ENCODE results near the gene DNAJC2. TPM values are rescaled to one million over a fixed set of nuclear protein-coding genes. Genes with fewer than 3 reads are reported as not detected.
A peak's percentile ranks its signal among the peaks of the same experiment; 100 is the strongest.

The DNAJC2 gene, protein sequence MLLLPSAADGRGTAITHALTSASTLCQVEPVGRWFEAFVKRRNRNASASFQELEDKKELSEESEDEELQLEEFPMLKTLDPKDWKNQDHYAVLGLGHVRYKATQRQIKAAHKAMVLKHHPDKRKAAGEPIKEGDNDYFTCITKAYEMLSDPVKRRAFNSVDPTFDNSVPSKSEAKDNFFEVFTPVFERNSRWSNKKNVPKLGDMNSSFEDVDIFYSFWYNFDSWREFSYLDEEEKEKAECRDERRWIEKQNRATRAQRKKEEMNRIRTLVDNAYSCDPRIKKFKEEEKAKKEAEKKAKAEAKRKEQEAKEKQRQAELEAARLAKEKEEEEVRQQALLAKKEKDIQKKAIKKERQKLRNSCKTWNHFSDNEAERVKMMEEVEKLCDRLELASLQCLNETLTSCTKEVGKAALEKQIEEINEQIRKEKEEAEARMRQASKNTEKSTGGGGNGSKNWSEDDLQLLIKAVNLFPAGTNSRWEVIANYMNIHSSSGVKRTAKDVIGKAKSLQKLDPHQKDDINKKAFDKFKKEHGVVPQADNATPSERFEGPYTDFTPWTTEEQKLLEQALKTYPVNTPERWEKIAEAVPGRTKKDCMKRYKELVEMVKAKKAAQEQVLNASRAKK
- 10.6 and 11.3 TPM in 2 replicates for total RNA-seq

DNA sequence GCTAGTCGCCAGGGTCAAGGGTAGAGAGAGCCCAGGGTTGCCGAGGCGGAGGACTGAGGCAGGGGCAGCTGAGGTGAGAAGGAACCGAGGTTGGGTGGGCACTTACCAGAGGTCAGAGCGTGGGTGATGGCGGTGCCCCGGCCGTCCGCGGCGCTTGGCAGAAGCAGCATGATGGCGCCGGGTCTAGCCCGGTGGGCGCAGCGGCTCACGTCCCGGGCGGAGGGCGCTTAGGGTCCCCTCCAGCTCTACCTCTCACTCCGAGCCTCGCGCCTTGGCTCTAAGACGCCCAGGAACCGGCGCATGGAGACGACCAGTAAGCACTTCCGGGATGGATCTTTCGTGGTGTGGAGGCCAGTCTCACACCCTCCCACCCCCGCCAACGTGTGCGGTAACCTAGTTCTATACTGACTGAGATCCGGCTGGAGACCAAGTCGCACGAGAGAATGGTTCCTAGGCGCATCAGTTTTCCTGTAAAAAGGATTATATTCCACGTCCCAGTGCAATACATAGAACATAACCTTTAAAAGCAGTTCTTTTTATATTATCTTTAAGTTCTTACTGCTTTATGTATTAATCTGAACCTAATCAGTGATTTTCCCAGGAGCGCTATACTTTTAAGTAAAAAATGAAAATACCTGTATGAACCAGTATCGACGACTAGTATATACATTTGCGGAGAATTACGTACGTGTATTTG, at the start of gene DNAJC2:
Gene DNAJC2, minus strand, starts transcription at position 315 of the 697 bp plus-strand sequence. Its CDS starts 145 bp downstream, at position 170.
- DNase-seq (ENCODE audit: low read depth in 2 of 2): peak; percentile 80 to 93

DNA sequence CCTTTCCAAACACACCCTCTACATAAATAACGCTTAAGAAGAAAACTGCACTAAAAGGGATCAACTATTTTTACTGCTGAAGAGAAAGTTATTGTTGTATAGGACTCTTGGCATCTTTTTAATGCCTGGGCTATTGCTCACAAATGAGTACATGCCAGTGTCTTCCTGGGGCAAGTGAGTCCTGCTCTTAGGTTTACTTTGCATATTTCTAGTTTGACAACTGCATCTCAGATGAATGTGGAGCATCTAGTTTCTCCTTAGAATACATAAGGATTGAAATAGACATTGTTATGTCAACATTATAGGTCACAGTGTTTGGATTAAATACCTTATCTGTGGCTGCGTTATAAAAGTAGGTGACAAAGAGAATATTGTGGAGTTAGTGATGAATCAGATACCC, 47.4 kb upstream of the DNAJC2 start:
- no peak for DNase-seq (ENCODE audit: low read depth in 2 of 2)

DNA sequence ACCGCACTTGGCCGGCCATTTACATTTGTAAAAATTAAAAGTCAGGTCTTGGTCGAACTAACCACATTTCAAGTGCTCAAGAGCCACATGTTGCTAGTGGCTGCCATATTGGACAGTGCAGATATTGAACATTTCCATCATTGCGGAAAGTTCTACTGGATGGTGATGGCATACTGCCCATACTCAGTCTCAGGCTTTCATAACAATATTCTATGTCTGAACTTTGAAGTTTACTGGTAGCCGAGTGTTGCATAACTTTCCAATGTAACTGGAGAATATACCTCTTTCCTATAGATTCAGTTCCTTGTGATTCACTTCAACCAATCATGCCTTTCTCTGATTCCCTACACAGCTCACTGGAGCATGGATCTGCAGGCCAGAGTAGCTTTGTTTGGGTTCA, 46.6 kb upstream of the DNAJC2 start:
- no peak for DNase-seq (ENCODE audit: low read depth in 2 of 2)

DNA sequence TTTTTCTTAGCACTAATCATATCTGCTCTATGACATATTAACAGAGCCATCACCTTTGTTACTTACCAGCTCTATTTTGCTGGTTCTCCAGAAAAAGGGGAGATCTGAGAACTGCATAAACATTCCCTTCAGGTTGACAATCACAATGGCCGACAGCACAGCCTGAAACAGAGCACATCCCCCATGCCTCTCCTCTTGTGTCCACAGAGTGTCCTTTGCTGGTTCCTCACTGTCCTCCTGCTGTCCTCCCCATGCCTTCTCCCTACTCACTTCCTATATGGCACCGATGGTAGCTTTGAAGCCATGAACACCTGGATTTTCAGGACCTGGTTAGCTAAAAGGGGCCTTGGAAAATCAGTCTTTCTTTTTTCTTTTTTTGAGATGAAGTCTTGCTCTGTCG, 44.7 kb upstream of the DNAJC2 start:
- DNase-seq (ENCODE audit: low read depth in 2 of 2): no peak

DNA sequence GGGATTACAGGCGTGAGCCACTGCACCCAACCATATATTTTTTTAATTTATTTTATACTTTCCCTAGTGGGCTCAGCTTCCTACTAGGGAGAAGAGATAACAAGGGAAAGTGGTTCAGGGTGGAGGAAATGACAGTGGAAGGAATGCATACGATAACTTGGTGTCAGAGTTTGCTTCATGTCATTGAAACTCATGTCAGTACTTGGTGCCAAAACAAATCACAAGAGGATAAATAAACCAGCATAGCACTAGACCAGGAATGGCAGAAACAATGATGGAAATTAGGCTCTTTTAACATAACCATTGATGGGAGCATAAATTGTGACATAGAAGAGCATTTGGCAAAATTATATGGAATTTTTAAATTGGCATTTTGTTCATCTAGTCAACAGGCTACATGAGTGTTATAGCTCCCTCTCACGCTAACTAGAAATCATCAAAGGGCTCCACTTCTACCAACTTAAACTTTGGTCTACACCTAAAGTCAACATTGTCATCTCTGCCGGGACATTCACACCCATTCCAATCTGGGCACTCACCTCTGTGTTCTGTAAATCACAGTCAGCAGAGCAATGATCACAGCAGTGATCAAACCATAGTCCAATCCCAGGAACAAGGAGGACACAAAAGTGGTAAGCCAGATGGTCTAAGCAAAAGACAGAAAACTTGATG, 44.0 kb upstream of the DNAJC2 start:
- peak in 1 of 2 donors; percentile 4 for DNase-seq (ENCODE audit: low read depth in 2 of 2)

DNA sequence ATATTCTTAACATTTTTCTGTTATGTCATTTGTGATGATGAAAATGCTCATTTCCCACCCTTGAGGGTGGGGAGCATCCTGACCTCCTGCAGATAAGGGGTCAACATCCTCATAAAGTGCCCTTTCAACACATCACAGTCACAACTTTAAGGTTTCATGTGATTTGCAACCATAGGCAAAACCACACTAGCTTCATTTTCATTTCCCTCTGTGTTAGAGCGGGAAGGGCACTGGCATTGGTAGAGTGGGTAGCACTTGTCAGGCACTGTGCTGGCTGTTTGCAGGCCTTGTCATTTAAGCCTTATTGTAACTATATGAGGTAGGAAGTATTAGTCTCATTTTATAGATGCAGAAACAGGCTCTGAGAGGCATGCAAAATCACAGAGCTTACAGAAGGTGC, 42.7 kb upstream of the DNAJC2 start:
- DNase-seq (ENCODE audit: low read depth in 2 of 2): no peak

DNA sequence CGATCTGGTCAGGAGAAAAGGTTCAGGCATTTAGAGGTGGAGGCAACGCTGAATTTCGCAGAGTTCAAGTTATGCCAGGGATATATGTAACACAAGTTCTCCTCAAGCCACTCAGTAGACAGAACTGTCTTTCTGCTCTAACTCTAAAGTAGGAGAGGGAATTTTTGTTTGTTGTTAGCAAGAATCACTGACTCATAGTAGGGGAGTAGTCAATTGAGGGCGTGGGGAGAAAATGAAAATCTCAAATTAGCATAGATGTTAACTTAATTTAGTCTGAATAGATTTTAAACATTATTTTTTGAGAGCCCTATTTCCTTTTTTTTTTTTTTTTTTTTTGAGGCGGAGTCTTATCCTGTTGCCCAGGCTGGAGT, 37.5 kb upstream of the DNAJC2 start:
- no peak for DNase-seq (ENCODE audit: low read depth in 2 of 2)

DNA sequence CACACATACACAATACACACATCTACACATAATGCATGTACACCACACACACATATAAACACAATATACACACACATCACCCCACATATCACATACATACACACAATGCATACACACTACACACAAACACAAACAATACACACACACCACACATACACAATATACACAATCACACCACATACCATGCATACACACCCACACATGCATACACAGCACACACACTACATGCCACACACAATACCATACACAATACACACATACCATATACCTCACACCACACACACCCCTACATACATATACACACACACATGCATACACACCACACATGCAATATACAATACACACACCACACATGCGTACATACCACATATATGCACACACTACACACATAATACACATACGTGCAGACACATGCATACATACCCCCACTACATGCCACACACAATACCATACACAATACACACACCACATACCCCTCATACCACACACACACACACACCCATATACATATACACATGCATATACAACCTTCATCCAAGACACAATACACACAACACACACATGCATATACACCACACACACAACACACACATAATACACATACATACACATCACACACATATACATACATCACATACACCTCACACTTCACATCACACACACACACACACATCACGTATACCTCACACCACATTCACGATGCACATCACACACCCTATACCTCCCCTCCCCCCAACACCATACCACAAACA, 36.9 kb upstream of the DNAJC2 start:
- DNase-seq (ENCODE audit: low read depth in 2 of 2): no peak

DNA sequence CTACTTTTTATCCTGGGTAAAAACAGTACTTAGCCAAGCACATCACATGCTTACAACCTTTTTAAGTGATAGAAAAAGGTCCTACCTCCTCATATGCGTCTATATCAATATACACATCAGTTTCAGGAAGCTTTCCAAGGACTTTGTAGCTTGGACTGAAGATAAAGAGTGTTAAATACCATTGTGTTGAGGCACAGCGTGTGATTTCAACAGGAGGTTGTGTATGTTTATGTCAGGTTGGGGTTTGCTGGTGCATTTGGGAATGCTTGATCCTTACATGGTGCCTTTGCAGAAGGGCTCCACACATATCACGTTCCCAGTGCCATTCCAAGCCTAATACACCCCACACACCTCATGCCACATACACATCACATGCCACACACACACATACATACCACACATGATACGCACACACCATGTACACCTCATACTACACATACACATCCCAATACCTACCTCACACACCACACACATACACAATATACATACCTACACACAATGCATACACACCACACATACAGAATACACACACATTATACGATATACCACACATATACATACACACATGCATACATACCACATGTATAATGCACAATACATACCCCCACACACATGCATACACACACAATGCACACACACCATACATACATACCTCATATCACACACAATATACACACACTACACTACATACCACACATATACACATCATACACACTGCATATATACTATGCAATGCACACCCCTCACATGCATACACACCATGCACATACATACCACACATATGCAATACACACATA, 36.0 kb upstream of the DNAJC2 start:
- DNase-seq (ENCODE audit: low read depth in 2 of 2): no peak

DNA sequence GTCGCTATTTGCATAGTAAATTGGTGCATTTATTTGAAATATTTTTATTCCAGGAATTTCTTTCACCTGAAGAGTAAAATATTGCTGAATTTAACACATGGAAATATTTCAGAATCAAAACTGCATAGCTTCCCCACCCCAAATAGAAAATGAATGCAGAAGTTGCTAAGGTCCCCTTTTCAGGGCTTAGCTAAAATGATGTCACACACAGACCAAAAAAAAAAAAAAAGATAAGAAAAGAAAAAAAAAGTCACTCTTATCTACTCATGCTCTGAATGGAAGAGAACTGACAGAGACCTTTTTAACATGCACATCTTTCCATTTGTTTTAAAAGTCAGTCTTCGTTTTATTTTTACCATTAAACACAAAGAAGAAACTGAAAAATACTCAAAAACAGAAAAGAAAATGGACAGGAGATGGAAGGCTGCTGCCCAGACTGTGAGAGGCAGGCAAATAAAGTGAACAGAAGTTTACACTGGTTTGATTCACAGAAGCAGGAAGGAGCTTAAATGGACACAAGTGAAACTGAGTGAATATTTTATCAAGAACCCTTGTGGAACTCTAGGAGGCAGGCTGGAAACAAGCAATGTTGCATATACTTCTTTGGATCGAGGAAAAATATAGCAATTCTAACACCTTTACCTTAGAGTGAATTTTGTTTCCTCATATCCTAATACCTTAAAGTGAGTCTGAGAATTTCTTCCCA, 34.9 kb upstream of the DNAJC2 start:
- no peak for DNase-seq (ENCODE audit: low read depth in 2 of 2)

DNA sequence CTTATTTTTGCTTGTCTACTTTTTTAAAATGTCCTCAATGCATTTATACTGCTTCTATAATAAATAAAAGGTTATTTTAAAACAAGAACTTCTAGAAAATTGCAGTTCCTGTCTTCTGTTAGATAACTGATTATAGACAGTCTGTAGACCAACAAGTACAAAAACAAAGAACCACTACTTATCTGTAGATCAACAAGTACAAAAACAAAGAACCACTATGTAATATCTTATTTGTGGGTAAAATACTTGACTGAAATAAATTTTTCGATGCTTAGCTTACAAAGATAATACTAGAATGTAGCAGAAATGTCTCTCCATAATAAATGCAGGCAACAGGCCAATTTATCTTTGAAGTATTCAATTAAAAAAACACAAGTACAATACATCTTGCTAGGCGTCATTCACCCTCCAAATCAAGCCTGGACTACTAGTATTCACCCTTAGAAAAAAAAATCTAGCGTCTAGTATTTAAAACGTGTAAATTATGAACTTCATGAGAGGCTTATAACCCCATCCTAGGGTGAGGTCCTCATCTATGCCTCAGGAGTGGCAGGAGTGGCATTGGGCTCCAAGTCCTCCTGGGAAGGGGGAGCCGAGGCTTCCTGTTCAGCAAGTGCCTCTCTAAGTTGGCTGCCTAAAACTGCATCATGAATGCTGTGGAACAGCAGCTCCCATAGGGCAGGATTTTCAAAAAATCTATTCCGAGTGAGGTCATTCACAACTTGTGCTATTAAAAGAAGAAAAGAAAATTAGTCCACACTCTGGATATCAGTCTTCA, 29.5 kb upstream of the DNAJC2 start:
- DNase-seq (ENCODE audit: low read depth in 2 of 2): no peak

DNA sequence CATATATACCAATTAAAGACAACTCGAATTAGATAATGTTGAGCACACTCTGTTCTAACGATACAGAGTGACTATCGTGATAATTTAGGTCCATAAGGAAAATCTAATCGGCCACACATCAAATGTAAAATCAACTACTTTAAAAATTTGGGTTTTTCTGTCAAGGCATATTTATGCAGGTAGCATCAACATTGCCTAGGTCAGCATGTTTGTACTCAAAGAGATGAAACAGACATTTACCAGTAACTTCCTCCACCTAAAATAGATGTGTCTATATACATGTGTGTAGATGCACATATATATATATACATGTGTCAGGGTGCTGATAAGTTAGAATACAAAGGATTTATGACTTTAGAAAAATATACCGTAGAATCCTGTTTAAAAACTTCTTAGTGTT, 24.9 kb upstream of the DNAJC2 start:
- no peak for DNase-seq (ENCODE audit: low read depth in 2 of 2)

DNA sequence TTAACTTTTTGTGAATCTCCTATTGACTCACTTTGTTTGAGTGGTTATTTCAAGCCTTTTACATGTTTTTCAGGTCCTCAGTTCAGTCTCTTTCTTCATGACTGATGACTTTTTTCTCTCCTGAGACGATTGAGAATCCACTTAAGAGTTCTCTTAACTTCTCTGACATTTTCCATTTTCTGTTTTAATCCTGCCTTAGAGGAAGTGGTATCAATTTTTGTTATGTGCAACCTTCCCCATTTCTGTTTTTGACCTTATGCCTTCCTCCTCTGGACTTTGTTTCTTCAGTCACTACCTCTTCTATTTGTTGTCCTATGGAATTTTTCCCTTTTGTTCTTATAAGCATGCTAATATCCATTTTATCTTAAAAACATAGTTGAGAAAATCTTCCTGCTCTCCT, 5.2 kb upstream of the DNAJC2 start:
- no peak for DNase-seq (ENCODE audit: low read depth in 2 of 2)

DNA sequence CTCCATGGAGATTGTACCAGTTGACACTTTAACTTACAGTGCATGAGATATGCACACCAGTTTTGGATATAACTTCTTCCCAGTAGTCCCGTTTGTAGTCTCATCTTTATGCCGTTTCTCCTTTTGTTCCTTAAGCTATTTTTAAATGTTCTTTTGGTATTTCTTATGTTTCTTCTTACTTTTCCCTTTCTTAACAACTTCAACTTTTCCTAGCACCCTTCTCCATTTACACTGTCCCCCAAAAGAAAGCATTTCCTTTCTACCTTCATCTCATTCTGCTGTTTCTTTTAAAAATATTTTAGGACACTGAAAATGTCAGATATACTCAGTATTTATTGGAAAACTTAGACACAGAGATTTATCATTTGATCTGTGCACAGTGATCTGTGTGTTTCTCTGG, 4.4 kb upstream of the DNAJC2 start:
- no peak for DNase-seq (ENCODE audit: low read depth in 2 of 2)

DNA sequence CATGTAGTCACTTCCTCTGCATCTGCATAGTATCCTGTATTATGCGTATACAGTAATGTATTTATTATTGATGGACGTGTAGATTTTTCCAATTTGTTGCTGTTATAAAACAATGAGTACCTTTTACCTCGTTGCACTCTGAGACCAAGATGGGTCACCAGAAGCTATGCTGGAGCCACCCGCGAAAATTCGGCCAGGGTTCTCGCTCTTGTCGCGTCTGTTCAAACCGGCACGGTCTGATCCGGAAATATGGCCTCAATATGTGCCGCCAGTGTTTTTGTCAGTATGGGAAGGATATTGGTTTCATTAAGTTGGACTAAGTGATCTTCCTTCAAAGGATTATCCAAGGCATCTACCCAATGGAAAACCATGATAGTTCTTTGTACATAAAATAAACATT, 3.9 kb upstream of the DNAJC2 start:
- peak in 1 of 2 donors; percentile 7 for DNase-seq (ENCODE audit: low read depth in 2 of 2)

DNA sequence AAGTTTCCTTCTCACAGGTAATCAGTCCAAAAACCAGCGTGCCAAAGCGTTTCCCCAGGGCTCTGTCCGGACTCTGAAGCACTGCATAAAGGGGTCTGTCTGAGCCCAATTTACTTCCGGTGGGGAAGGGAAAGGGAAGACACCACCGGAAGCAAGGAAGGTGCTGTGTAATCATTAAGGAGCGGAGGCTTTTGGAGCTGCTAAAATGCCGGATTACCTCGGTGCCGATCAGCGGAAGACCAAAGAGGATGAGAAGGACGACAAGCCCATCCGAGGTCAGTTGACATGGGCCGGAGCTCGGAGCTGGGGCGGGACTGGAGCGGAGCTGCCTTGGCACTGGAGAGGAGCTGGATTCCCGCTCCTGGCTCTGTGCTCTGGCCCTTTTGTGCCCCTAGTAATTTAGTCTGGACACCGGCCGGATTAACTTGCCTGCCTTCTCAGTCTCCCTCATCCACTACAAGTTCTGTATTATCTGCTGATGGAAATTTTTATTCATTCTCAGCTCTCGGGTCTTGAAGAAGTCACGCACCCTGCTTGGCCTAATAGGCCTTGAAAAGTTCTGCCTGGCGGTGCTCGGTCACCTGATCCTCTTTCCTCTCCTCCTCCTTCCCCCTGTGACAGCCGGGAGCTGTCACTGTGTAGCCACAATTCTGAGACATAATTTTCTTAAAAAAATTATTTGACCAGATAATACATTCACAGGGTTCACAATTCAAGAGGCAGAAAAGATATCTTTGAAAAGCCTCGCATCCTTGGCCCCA, 3.1 kb upstream of the DNAJC2 start, which contains the start of gene PSMC2:
Gene PSMC2, plus strand, starts transcription at position 137 of the 761 bp plus-strand sequence. Its CDS starts 69 bp downstream, at position 206.
- DNase-seq (ENCODE audit: low read depth in 2 of 2): peak; percentile 87

DNA sequence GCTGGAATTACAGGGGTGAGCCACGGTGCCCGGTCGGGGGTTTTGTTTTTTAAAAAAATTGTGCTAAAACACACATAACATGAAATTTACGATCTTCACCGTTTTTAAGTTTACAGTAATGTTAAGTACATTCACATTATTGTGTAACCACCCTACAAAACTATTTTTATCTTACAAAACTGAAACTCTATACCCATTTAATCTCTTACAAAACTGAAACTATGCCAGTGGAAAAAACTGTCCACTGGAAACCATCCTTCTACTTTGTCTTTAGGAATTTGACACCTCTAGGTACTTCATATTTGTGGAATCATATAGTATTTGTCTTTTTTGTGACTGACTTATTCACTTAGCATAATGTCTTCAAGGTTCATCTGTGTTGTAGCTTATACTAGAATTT, 1.8 kb upstream of the DNAJC2 start:
- no peak for DNase-seq (ENCODE audit: low read depth in 2 of 2)

All from dermis microvascular lymphatic vessel endothelial cell (primary cell).